B cell (primary cell): ENCODE results near the gene WWC1.

Experiments used
- CTCF ChIP-seq: fragments of 200-600 bp; IDR thresholded peaks from one replicate; pipeline ENCODE4 v1.8.0; 2022; ENCODE audit warnings: antibody characterized with exemption, mild to moderate bottlenecking
- EZH2 ChIP-seq: IDR thresholded peaks from 2 replicates; pipeline ENCODE4 v1.6.1; 2012; ENCODE audit warnings: borderline replicate concordance, low read depth, mild to moderate bottlenecking, moderate library complexity, low read length; ENCODE audit not compliant: insufficient read depth, poor library complexity, severe bottlenecking

DNA sequence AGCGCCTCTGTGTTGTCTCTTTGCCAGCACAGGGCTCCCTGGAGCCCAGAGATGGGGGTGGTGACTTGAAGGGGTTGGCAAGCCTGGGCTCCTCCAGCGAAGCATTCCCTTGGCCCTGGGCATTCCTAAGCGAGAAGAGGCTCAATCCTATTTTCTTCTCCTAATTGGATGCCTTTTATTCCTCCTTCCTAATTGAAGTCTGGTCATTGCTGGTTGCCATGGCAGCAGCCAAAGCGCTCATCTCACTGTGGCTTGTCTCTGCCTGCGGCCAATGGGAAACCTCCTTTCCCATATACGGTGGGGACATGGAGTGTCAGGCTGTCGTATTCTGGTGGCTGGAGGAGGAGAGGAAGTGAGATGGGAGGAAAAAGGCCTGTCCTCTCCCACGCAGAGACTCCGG lies 142.6 kb downstream of the WWC1 start:
- TF ChIP-seq CTCF = no peak
- TF ChIP-seq EZH2 = no peak
